Measurements from ENCODE around the gene IFIH1. TPM values are rescaled to one million over a fixed set of nuclear protein-coding genes. Genes with fewer than 3 reads are reported as not detected.

The IFIH1 gene
- total and polyA plus RNA-seq, 2 donors (not counting 3 experiments of a cell fraction or from before 2014, with no cell fraction given), result 1.3 to 6.9 TPM

- no peaks in the 10 kb centered on the region for H3K4me1 ChIP-seq (ENCODE audit: control insufficient read depth, extremely low read depth, insufficient read depth, low read length)
- no peak overlapping the region for H3K27ac ChIP-seq (ENCODE audit: insufficient read depth, low read depth, low read length)
- no peaks in the 10 kb centered on the region for H3K36me3 ChIP-seq (ENCODE audit: control insufficient read depth in 2 of 2, extremely low read depth in 1 of 2, insufficient read depth in 2 of 2, low read length in 2 of 2)
- CTCF ChIA-PET, result interaction anchor here (1.2 to 2.7 kb wide), 4 partner anchors 10 to 35 kb away, joined by 3 to 13 read pairs (median 4); no protein-coding TSS in a partner anchor
- no TSS peak for BruUV-seq (replicated peaks)
- H3K9ac ChIP-seq (replicated peaks; ENCODE audit: extremely low read depth, insufficient read depth, low read length), result no peak overlapping the region
- H4K20me1 ChIP-seq (replicated peaks; ENCODE audit: control insufficient read depth, extremely low read depth, insufficient read depth, low read length), result no peaks in the 10 kb centered on the region
- no peak for FAIRE-seq
- no peaks in the 10 kb centered on the region for H3K79me2 ChIP-seq (ENCODE audit: control insufficient read depth, insufficient read depth, low read length)
- no peak overlapping the region for H3K4me3 ChIP-seq (replicated peaks in 1 of 3; ENCODE audit: insufficient read depth in 1 of 3, low read depth in 1 of 3, low read length in 3 of 3)
- TF ChIP-seq GATA2 (IDR thresholded peaks at IDR 0.05; ENCODE audit: insufficient read depth, insufficient read length, low read depth, low read length) (no peak), MYC (IDR thresholded peaks at IDR 0.05; ENCODE audit: low read depth, low read length) (no peak), FOS (IDR thresholded peaks at IDR 0.05; ENCODE audit: borderline replicate concordance, insufficient read depth, low read length) (no peak), MAX (IDR thresholded peaks at IDR 0.05; ENCODE audit: insufficient read depth, insufficient read length) (no peak), POLR2A (IDR thresholded peaks at IDR 0.05; ENCODE audit: low read depth, low read length) (no peak), POLR2AphosphoS5 (IDR thresholded peaks at IDR 0.05; ENCODE audit: insufficient read depth, low read depth, low read length) (no peak), EZH2 (IDR thresholded peaks at IDR 0.05; ENCODE audit: borderline replicate concordance, low read depth, low read length, severe bottlenecking) (no peak), JUN (IDR thresholded peaks at IDR 0.05; ENCODE audit: borderline replicate concordance, insufficient read depth, insufficient read length, low read depth) (no peak)
- TF ChIP-seq, protein P1, sequence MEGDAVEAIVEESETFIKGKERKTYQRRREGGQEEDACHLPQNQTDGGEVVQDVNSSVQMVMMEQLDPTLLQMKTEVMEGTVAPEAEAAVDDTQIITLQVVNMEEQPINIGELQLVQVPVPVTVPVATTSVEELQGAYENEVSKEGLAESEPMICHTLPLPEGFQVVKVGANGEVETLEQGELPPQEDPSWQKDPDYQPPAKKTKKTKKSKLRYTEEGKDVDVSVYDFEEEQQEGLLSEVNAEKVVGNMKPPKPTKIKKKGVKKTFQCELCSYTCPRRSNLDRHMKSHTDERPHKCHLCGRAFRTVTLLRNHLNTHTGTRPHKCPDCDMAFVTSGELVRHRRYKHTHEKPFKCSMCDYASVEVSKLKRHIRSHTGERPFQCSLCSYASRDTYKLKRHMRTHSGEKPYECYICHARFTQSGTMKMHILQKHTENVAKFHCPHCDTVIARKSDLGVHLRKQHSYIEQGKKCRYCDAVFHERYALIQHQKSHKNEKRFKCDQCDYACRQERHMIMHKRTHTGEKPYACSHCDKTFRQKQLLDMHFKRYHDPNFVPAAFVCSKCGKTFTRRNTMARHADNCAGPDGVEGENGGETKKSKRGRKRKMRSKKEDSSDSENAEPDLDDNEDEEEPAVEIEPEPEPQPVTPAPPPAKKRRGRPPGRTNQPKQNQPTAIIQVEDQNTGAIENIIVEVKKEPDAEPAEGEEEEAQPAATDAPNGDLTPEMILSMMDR (IDR thresholded peaks at IDR 0.05; ENCODE audit: extremely low read depth in 1 of 2, insufficient read depth in 1 of 2, low read depth in 1 of 2, low read length in 2 of 2), result no peak
- H3K4me2 ChIP-seq (ENCODE audit: insufficient read depth, low read length), result no peak overlapping the region
- no peaks in the 10 kb centered on the region for H3K9me3 ChIP-seq (replicated peaks; ENCODE audit: control insufficient read depth, insufficient read depth, low read length)
- H3K27me3 ChIP-seq (ENCODE audit: control insufficient read depth in 2 of 2, insufficient read depth in 2 of 2, low read length in 2 of 2), result no peaks in the 10 kb centered on the region
- no peaks in the 10 kb centered on the region for H3K9me1 ChIP-seq (replicated peaks; ENCODE audit: control insufficient read depth, extremely low read depth, insufficient read depth, low read length)
- H2AFZ ChIP-seq (ENCODE audit: low read depth, low read length), result no peak overlapping the region
- intact Hi-C loops (cut with micrococcal nuclease), result no loop called here
- dilution Hi-C loops (cut with MboI; ENCODE audit: extremely low pct_ligation_motif_present, low sequenced_read_pairs), result no loop called here
- no peak for DNase-seq (ENCODE audit: low read depth, low spot score)
- POLR2A ChIA-PET, result no interaction called here
Measured at GRCh38 chr2:162277381-162277780, 41.1 kb downstream of the IFIH1 start.

Data from endothelial cell of umbilical vein (primary cell).